HepG2 (cell line): ENCODE results near the gene TGFB2. TPM values are rescaled to one million over a fixed set of nuclear protein-coding genes. Genes with fewer than 3 reads are reported as not detected.

Experiments
- CEBPG ChIP-seq: IDR thresholded peaks from 2 replicates; pipeline ENCODE4 v1.6.1; 2016
- CHD4 ChIP-seq: fragments of 200-600 bp; sonication (generic); IDR thresholded peaks from 2 replicates; pipeline ENCODE4 v1.7.0; 2017; ENCODE audit warnings: mild to moderate bottlenecking, low read length, borderline replicate concordance
- EP300 ChIP-seq, 3 experiments: sonication (generic) in 1 of 3; formaldehyde crosslinking in 1 of 3; IDR thresholded peaks; 2 replicates each; pipeline versions ENCODE4 v1.5.1 to v1.6.1; 2011 to 2020; ENCODE audit warnings: low read depth in 2 of 3, low read length in 2 of 3, borderline replicate concordance in 1 of 3, improper control_type of control experiment in 1 of 3, mild to moderate bottlenecking in 1 of 3, missing genetic modification reagents in 1 of 3, moderate library complexity in 1 of 3
- FOSL2 ChIP-seq: sonication (generic); formaldehyde crosslinking; IDR thresholded peaks from 2 replicates; pipeline ENCODE4 v1.4.0; 2020; ENCODE audit warnings: missing genetic modification reagents
- GABPB1 ChIP-seq: IDR thresholded peaks from 2 replicates; pipeline ENCODE4 v1.6.1; 2016; ENCODE audit warnings: mild to moderate bottlenecking, missing genetic modification reagents, moderate library complexity, missing compliant biosample characterization
- HDAC1 ChIP-seq: sonication (generic); formaldehyde crosslinking; IDR thresholded peaks from 2 replicates; pipeline ENCODE4 v1.5.1; 2020; ENCODE audit warnings: mild to moderate bottlenecking, missing genetic modification reagents
- HMG20B ChIP-seq: conservative IDR thresholded peaks from 2 replicates; pipeline ENCODE4 v1.6.1; 2016; ENCODE audit warnings: missing genetic modification reagents, missing compliant biosample characterization
- HNF4A ChIP-seq: sonication (generic); formaldehyde crosslinking; IDR thresholded peaks from 2 replicates; pipeline ENCODE4 v1.4.0; 2020; ENCODE audit warnings: missing genetic modification reagents
- KMT2B ChIP-seq: IDR thresholded peaks from 2 replicates; pipeline ENCODE4 v1.6.1; 2016; ENCODE audit warnings: missing genetic modification reagents, missing compliant biosample characterization
- MLLT10 ChIP-seq: sonication (generic); formaldehyde crosslinking; IDR thresholded peaks from 2 replicates; pipeline ENCODE4 v1.4.0; 2020; ENCODE audit warnings: missing genetic modification reagents
- ZNF331 ChIP-seq: sonication (generic); formaldehyde crosslinking; IDR thresholded peaks from 2 replicates; pipeline ENCODE4 v1.4.0; 2020; ENCODE audit warnings: missing genetic modification reagents
- ZNF792 ChIP-seq: IDR thresholded peaks from 2 replicates; pipeline ENCODE4 v1.6.1; 2016
- polyA plus RNA-seq, 8 experiments: library from polyadenylated mRNA; depleted of rRNA in 3 of 8; stranded (reverse) in 7 of 8; unstranded in 1 of 8; fragments of >200 nt; fragmentation: Illumina TruSeq in 4 of 8; extraction: Trizol in 4 of 8; gene quantifications; 2 replicates each; pipeline versions ENCODE4 v1.2.1 to v1.2.3, GENCODE V29; 2011 to 2016; ENCODE audit warnings: low read depth in 4 of 8, missing spikeins in 1 of 8, mixed read lengths in 1 of 8; ENCODE audit not compliant: insufficient read depth in 1 of 8
- total RNA-seq, 5 experiments: library from RNA; depleted of rRNA; stranded (reverse); fragments of >200 nt; fragmentation: Illumina TruSeq; extraction: Trizol; gene quantifications; 2 replicates each; pipeline ENCODE4 v1.2.3, GENCODE V29; 2016; ENCODE audit warnings: low read depth in 1 of 5
- TF ChIP-seq, protein P1 (sequence below): sonication (generic); formaldehyde crosslinking; IDR thresholded peaks from 2 replicates; pipeline ENCODE4 v1.4.0; 2020; ENCODE audit warnings: mild to moderate bottlenecking, missing genetic modification reagents
- TF ChIP-seq, protein P2 (sequence below): IDR thresholded peaks from 2 replicates; pipeline ENCODE4 v1.6.1; 2016; ENCODE audit warnings: missing compliant biosample characterization, missing genetic modification reagents, borderline replicate concordance
- TF ChIP-seq, protein P3 (sequence below): sonication (generic); formaldehyde crosslinking; IDR thresholded peaks from 2 replicates; pipeline ENCODE4 v1.4.0; 2020; ENCODE audit warnings: mild to moderate bottlenecking, missing genetic modification reagents
- TF ChIP-seq, protein P4 (sequence below): sonication (generic); formaldehyde crosslinking; IDR thresholded peaks from 2 replicates; pipeline ENCODE4 v1.4.0; 2020; ENCODE audit warnings: missing genetic modification reagents

The TGFB2 gene
- total and polyA plus RNA-seq, 2 of the 13 experiments (the other 11 are each of a cell fraction or from before 2014, with no cell fraction given) = 0.07 TPM; not detected in 1

DNA sequence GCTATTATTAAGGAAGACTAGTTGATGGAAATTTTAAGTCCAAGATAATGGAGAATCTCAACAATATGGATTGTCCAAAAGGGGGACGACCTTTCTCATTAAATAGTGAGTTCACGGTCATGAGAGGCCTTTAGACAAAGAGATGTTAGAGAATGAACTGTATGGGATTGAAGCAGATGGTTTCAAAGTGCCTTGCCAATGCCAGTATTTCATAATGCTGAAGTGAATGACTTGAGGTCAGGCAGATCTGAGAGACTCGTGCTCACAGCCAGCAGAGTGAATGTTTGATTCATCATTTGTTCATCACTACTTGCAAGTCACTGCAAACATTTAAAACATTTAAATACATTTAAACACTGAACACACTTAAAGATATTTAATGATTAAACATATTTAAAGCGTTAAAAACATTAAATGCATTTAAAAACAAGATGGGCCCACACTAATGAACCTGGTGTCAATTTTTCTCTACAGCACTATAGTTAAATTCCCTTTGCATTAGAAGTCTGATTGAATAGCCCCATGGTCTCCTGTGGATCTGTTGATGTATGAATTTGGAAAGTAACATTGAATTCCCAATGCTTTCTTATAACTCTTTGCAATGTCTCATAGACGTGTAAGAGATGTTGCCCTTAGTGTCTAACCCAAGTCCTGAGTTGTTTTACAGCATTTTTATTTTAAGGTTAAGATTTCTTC lies 80.7 kb downstream of the TGFB2 start (continued):
- TF ChIP-seq EP300 (IDR thresholded peaks at IDR 0.05; ENCODE audit: low read depth in 2 of 2, low read length in 2 of 2) (peak in 1 of 2 experiments; percentile 49; a peak in 1 of 4 replicates), EP300 (CRISPR knock-in tag; IDR thresholded peaks at IDR 0.05; ENCODE audit: borderline replicate concordance) (no peak), HDAC1 (CRISPR knock-in tag) (no peak), KMT2B (CRISPR knock-in tag) (no peak), MLLT10 (CRISPR knock-in tag) (no peak), HNF4A (CRISPR knock-in tag) (peak; percentile 50), ZNF792 (no peak), GABPB1 (CRISPR knock-in tag) (no peak), CEBPG (CRISPR knock-in tag) (0 out of 2 replicates have a peak, but pooled peaks have one; percentile 29), CHD4 (no peak; the same call in 1 of the 2 replicates), FOSL2 (CRISPR knock-in tag) (peak; percentile 29; the same call in 1 of the 2 replicates), HMG20B (CRISPR knock-in tag) (no peak), ZNF331 (CRISPR knock-in tag) (peak; percentile 16; the same call in 1 of the 2 replicates)
- TF ChIP-seq, protein P1, sequence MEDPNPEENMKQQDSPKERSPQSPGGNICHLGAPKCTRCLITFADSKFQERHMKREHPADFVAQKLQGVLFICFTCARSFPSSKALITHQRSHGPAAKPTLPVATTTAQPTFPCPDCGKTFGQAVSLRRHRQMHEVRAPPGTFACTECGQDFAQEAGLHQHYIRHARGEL (CRISPR knock-in tag) = no peak
- TF ChIP-seq, protein P2, sequence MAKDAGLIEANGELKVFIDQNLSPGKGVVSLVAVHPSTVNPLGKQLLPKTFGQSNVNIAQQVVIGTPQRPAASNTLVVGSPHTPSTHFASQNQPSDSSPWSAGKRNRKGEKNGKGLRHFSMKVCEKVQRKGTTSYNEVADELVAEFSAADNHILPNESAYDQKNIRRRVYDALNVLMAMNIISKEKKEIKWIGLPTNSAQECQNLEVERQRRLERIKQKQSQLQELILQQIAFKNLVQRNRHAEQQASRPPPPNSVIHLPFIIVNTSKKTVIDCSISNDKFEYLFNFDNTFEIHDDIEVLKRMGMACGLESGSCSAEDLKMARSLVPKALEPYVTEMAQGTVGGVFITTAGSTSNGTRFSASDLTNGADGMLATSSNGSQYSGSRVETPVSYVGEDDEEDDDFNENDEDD (CRISPR knock-in tag) = no peak
- TF ChIP-seq, protein P3, sequence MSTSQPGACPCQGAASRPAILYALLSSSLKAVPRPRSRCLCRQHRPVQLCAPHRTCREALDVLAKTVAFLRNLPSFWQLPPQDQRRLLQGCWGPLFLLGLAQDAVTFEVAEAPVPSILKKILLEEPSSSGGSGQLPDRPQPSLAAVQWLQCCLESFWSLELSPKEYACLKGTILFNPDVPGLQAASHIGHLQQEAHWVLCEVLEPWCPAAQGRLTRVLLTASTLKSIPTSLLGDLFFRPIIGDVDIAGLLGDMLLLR (CRISPR knock-in tag) = no peak
- TF ChIP-seq, protein P4, sequence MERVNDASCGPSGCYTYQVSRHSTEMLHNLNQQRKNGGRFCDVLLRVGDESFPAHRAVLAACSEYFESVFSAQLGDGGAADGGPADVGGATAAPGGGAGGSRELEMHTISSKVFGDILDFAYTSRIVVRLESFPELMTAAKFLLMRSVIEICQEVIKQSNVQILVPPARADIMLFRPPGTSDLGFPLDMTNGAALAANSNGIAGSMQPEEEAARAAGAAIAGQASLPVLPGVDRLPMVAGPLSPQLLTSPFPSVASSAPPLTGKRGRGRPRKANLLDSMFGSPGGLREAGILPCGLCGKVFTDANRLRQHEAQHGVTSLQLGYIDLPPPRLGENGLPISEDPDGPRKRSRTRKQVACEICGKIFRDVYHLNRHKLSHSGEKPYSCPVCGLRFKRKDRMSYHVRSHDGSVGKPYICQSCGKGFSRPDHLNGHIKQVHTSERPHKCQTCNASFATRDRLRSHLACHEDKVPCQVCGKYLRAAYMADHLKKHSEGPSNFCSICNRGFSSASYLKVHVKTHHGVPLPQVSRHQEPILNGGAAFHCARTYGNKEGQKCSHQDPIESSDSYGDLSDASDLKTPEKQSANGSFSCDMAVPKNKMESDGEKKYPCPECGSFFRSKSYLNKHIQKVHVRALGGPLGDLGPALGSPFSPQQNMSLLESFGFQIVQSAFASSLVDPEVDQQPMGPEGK (CRISPR knock-in tag) = no peak
